Lung (tissue), 4 donors: Measurements from ENCODE around the gene YWHAB. TPM values are rescaled to one million over a fixed set of nuclear protein-coding genes. Genes with fewer than 3 reads are reported as not detected.

ENCODE experiments used
- polyA plus RNA-seq, 2 donors: library from polyadenylated mRNA; stranded (reverse); fragments of 200-250 nt; gene quantifications; one replicate each; pipeline ENCODE4 v1.2.1, GENCODE V29; 2013
- total RNA-seq, 2 donors: library from RNA; depleted of rRNA in 1 of 2; stranded (reverse); fragments of >200 nt in 1 of 2; gene quantifications; one replicate each; pipeline ENCODE4 v1.2.1, GENCODE V29; 2014 to 2021
- donor health status: Bipolar disorder and iron deficiency.
- donor health status: healthy.
- donor health status: DM: yes; HTN: yes; CAD: no.

YWHAB gene
- total and polyA plus RNA-seq, 4 donors: 69.0 to 186 (median 125) TPM

Other genes with a start within 250 kb of the YWHAB start
- 1 to 10 TPM; 6.2 to 9.8 TPM for gene ADA, start 234.0 kb upstream of the YWHAB start, total RNA-seq
- gene ADA, start 234.0 kb upstream of the YWHAB start, polyA plus RNA-seq: 10 to 100 TPM in 1 of 2 donors, 1 to 10 TPM in 1; 4.2 to 55.2 TPM
- gene CCN5, start 170.3 kb upstream of the YWHAB start, total RNA-seq: 10 to 100 TPM in 1 of 2 donors, under 1 TPM in 1; 0.23 to 44.8 TPM
- 10 to 100 TPM; 24.1 to 92.1 TPM for gene CCN5, start 170.3 kb upstream of the YWHAB start, polyA plus RNA-seq
- 1 to 10 TPM in 1 of 2 donors, under 1 TPM in 1; 0.48 to 2.6 TPM for gene KCNK15, start 139.8 kb upstream of the YWHAB start, total RNA-seq
- 1 to 10 TPM in 1 of 2 donors, under 1 TPM in 1; 0.81 to 1.5 TPM for gene KCNK15, start 139.8 kb upstream of the YWHAB start, polyA plus RNA-seq
- gene RIMS4, start 75.2 kb upstream of the YWHAB start, total RNA-seq: 1 to 10 TPM in 1 of 2 donors, under 1 TPM in 1; 0.43 to 5.6 TPM
- gene RIMS4, start 75.2 kb upstream of the YWHAB start, polyA plus RNA-seq: 1 to 10 TPM in 1 of 2 donors, under 1 TPM in 1; 0.49 to 2.6 TPM
- gene PABPC1L, start 24.4 kb downstream of the YWHAB start, total RNA-seq: 10 to 100 TPM; 34.5 to 56.9 TPM
- 10 to 100 TPM; 16.9 to 63.3 TPM for gene PABPC1L, start 24.4 kb downstream of the YWHAB start, polyA plus RNA-seq
- gene TOMM34, start 74.7 kb downstream of the YWHAB start, total RNA-seq: 10 to 100 TPM in 1 of 2 donors, 1 to 10 TPM in 1; 9.8 to 18.2 TPM
- 10 to 100 TPM; 16.1 to 24.7 TPM for gene TOMM34, start 74.7 kb downstream of the YWHAB start, polyA plus RNA-seq
- 10 to 100 TPM; 34.6 to 70.9 TPM for gene STK4, start 80.8 kb downstream of the YWHAB start, total RNA-seq
- gene STK4, start 80.8 kb downstream of the YWHAB start, polyA plus RNA-seq: 10 to 100 TPM; 11.8 to 21.7 TPM
- 1 to 10 TPM; 2.0 to 3.0 TPM for gene KCNS1, start 215.4 kb downstream of the YWHAB start, total RNA-seq
- gene KCNS1, start 215.4 kb downstream of the YWHAB start, polyA plus RNA-seq: under 1 TPM; 0.45 to 0.51 TPM
- gene WFDC5, start 229.5 kb downstream of the YWHAB start, total RNA-seq: not detected
- gene WFDC5, start 229.5 kb downstream of the YWHAB start, polyA plus RNA-seq: under 1 TPM; 0.11 to 0.57 TPM
- gene WFDC12, start 238.8 kb downstream of the YWHAB start, total RNA-seq: 1 to 10 TPM in 1 of 2 donors, under 1 TPM in 1; 0.85 to 2.1 TPM
- gene WFDC12, start 238.8 kb downstream of the YWHAB start, polyA plus RNA-seq: 1 to 10 TPM; 4.9 to 5.9 TPM